ENCODE results near the gene CYBA. TPM values are rescaled to one million over a fixed set of nuclear protein-coding genes. Genes with fewer than 3 reads are reported as not detected.

The CYBA gene
- total RNA-seq, 1 experiment from 2014 or later = 0.52 TPM

DNA sequence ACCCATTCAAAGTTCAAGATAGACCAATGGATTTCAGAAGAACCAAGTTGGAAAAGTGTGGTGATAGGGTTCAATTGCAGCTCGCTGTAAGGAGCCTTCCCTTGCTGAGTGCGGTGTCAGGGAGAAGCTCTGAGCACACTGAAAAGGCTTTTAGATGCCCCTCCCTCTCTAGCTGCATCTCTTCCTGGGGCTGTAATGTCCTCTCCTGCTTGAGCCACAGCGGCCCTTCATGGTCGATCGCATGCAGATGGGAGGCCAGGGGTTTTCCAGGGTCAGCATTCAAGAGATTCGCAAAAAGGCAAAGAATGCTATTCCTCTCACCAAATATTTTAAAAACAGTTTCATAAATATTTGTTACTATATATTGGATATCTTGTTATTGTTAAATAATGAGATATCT is 56.9 kb downstream of the CYBA start:
- no peak for DNase-seq (ENCODE audit: low read depth)

DNA sequence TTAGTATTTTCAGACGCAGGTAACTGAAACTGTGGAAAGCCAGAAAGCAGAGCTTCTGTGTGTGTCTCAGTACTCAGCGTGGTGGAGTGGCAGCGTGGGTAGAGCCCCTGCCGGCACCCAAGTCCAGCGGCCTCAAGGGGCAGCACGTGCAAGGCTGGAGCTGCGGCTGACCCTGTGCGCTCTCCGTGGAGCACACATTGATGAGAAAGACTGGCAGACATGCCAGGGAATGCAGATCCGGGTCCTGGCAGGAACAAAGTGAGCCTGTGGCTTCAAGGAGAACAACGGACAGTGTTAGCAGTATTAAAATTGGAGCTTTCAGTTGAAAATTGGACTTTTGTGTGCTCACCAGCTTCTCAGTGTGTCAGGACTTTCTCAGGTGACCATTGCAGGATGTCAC is 57.4 kb downstream of the CYBA start:
- no peak for DNase-seq (ENCODE audit: low read depth)

Other genes starting within 250 kb of the CYBA start
- 1.1 and 2.2 TPM in 2 replicates for gene ZFPM1, start 197.8 kb downstream of the CYBA start, total RNA-seq (2014; rRNA removed)
- 15.8 and 20.0 TPM in 2 replicates for gene ZC3H18, start 80.7 kb downstream of the CYBA start, total RNA-seq (2014; rRNA removed)
- not detected in 2 replicates for gene IL17C, start 12.5 kb downstream of the CYBA start, total RNA-seq (2014; rRNA removed)
- gene MVD, start 12.0 kb upstream of the CYBA start, total RNA-seq (2014; rRNA removed) = 31.8 and 37.8 TPM in 2 replicates
- gene SNAI3, start 35.5 kb upstream of the CYBA start, total RNA-seq (2014; rRNA removed) = 0.19 and 0.57 TPM in 2 replicates
- 20.5 and 21.9 TPM in 2 replicates for gene RNF166, start 55.4 kb upstream of the CYBA start, total RNA-seq (2014; rRNA removed)
- gene CTU2, start 55.5 kb upstream of the CYBA start, total RNA-seq (2014; rRNA removed) = 17.8 and 18.7 TPM in 2 replicates
- gene PIEZO1, start 134.2 kb upstream of the CYBA start, total RNA-seq (2014; rRNA removed) = 138 and 140 TPM in 2 replicates
- 44.9 and 53.4 TPM in 2 replicates for gene CDT1, start 152.7 kb upstream of the CYBA start, total RNA-seq (2014; rRNA removed)
- 142 and 145 TPM in 2 replicates for gene APRT, start 160.9 kb upstream of the CYBA start, total RNA-seq (2014; rRNA removed)
- gene GALNS, start 205.9 kb upstream of the CYBA start, total RNA-seq (2014; rRNA removed) = 17.1 and 21.5 TPM in 2 replicates
- gene TRAPPC2L, start 206.1 kb upstream of the CYBA start, total RNA-seq (2014; rRNA removed) = 31.1 and 49.6 TPM in 2 replicates
- gene PABPN1L, start 215.6 kb upstream of the CYBA start, total RNA-seq (2014; rRNA removed) = not detected in 2 replicates

Data from LHCN-M2 (cell line).